ENCODE data around the gene C5orf34.
"Not testable (repeated sequence)": the region's sequence is repeated elsewhere in the genome, so short reads cannot be mapped to it uniquely, and the experiment has no call there.

Gene C5orf34

GRCh38 chr5:43514816-43515677, at the start of gene C5orf34:
Gene C5orf34, minus strand, starts transcription at chr5:43515148. Its CDS starts 5,809 bp downstream, at chr5:43509339.
- DNase-seq = peak; percentile 96 to 100

GRCh38 chr5:43564289-43564850, 49.4 kb upstream of the C5orf34 start:
- DNase-seq = no peak

- DNase-seq = no peak
Observed at GRCh38 chr5:43563321-43563720, 48.4 kb upstream of the C5orf34 start.

- DNase-seq = no peak
Observed at GRCh38 chr5:43561356-43561755, 46.4 kb upstream of the C5orf34 start.

GRCh38 chr5:43560128-43560527, 45.2 kb upstream of the C5orf34 start:
- DNase-seq = no peak

- DNase-seq = peak; percentile 74 to 84
Observed at GRCh38 chr5:43556857-43557542, 42.1 kb upstream of the C5orf34 start, which contains the start of gene PAIP1. Gene PAIP1, minus strand, starts transcription at chr5:43557077. Its CDS starts 231 bp downstream, at chr5:43556846.

GRCh38 chr5:43556607-43556856, 41.6 kb upstream of the C5orf34 start:
- DNase-seq = not testable (repeated sequence)

GRCh38 chr5:43555895-43556606, 41.1 kb upstream of the C5orf34 start:
- DNase-seq = peak; percentile 45 to 49

- DNase-seq = no peak
Observed at GRCh38 chr5:43554497-43554896, 39.5 kb upstream of the C5orf34 start.

- no peak for DNase-seq
Observed at GRCh38 chr5:43553381-43553780, 38.4 kb upstream of the C5orf34 start.

- DNase-seq = no peak
Observed at GRCh38 chr5:43551731-43552130, 36.8 kb upstream of the C5orf34 start.

- DNase-seq = not testable (repeated sequence)
Observed at GRCh38 chr5:43549272-43549671, 34.3 kb upstream of the C5orf34 start.

GRCh38 chr5:43548358-43548757, 33.4 kb upstream of the C5orf34 start:
- DNase-seq = no peak

GRCh38 chr5:43547532-43547931, 32.6 kb upstream of the C5orf34 start:
- DNase-seq = no peak

- no peak for DNase-seq
Observed at GRCh38 chr5:43543434-43543833, 28.5 kb upstream of the C5orf34 start.

- no peak for DNase-seq
Observed at GRCh38 chr5:43540746-43541145, 25.8 kb upstream of the C5orf34 start.

- DNase-seq = no peak
Observed at GRCh38 chr5:43536972-43537371, 22.0 kb upstream of the C5orf34 start.

GRCh38 chr5:43533646-43534045, 18.7 kb upstream of the C5orf34 start:
- DNase-seq = no peak

- DNase-seq = no peak
Observed at GRCh38 chr5:43530648-43531047, 15.7 kb upstream of the C5orf34 start.

- DNase-seq = no peak
Observed at GRCh38 chr5:43523662-43524072, 8.7 kb upstream of the C5orf34 start.

- DNase-seq = no peak
Observed at GRCh38 chr5:43520615-43521014, 5.7 kb upstream of the C5orf34 start.

- DNase-seq = peak in 1 of 2 donors; percentile 2
Observed at GRCh38 chr5:43515678-43516048, 715 bp upstream of the C5orf34 start.

- no peak for DNase-seq
Observed at GRCh38 chr5:43514471-43514815, 505 bp downstream of the C5orf34 start.

All from inflammatory macrophage treated with lipopolysaccharide for 1 hour (primary cell).